Stomach (tissue), 4 donors: ENCODE data around the gene ANKRD11.

Source experiments
- CTCF ChIP-seq, 7 experiments: fragments of 450-650 bp in 4 of 7; fragments of 200-600 bp in 3 of 7; sonication (generic) in 3 of 7; IDR thresholded peaks; one replicate each; pipeline ENCODE4 v1.5.1; 2016 to 2019; ENCODE audit warnings: antibody characterized with exemption in 7 of 7, control low read depth in 2 of 7, mild to moderate bottlenecking in 1 of 7
- EP300 ChIP-seq: sonication (generic); formaldehyde crosslinking; IDR thresholded peaks from one replicate; pipeline ENCODE4 v1.6.1; 2017; ENCODE audit warnings: antibody characterized with exemption
- POLR2A ChIP-seq, 4 donors: fragments of 450-650 bp; IDR thresholded peaks; one replicate each; pipeline ENCODE4 v1.6.1; 2016; ENCODE audit warnings: antibody characterized with exemption in 4 of 4, control low read depth in 2 of 4, mild to moderate bottlenecking in 1 of 4, moderate library complexity in 1 of 4
- POLR2AphosphoS5 ChIP-seq, 3 donors: sonication (generic); formaldehyde crosslinking; IDR thresholded peaks; one replicate each; pipeline ENCODE4 v1.6.1; 2016; ENCODE audit warnings: antibody characterized with exemption in 3 of 3

GRCh38 chr16:89265647-89266046 is 224.7 kb downstream of the ANKRD11 start:
- TF ChIP-seq POLR2A (IDR thresholded peaks at IDR 0.05) (no peak), CTCF (IDR thresholded peaks at IDR 0.05) (no peak), POLR2AphosphoS5 (IDR thresholded peaks at IDR 0.05) (no peak), EP300 (no peak)
